Astrocyte (in vitro differentiated cells and primary cell): ENCODE results near the gene RTN3.

Experiments
- CTCF ChIP-seq: IDR thresholded peaks from 2 replicates; pipeline ENCODE4 v1.5.1; 2011; ENCODE audit warnings: low read depth, mild to moderate bottlenecking, inconsistent platforms, low read length, moderate library complexity; ENCODE audit not compliant: insufficient read depth
- EZH2 ChIP-seq: IDR thresholded peaks from 2 replicates; pipeline ENCODE4 v1.6.1; 2012; ENCODE audit warnings: mild to moderate bottlenecking, low read length, inconsistent platforms; ENCODE audit not compliant: insufficient read depth

- no peak for TF ChIP-seq CTCF
- TF ChIP-seq EZH2: no peak
Observed at GRCh38 chr11:63713766-63714165, 32.5 kb downstream of the RTN3 start.
